OCI-LY1 (cell line): ENCODE data around the gene ZFP64.

Experiments used
- CTCF ChIP-seq: fragments of 200-600 bp; sonication (generic), shearing (Covaris generic); IDR thresholded peaks from 2 replicates; pipeline ENCODE4 v1.5.1; 2017; ENCODE audit warnings: mild to moderate bottlenecking, antibody characterized with exemption, low read length, moderate library complexity, mixed read lengths
- EZH2 ChIP-seq: fragments of 200-600 bp; sonication (generic), shearing (Covaris generic); IDR thresholded peaks from 2 replicates; pipeline ENCODE4 v1.8.0; 2017; ENCODE audit warnings: borderline replicate concordance, mixed run types, mild to moderate bottlenecking, antibody characterized with exemption, low read length, moderate library complexity, mixed read lengths

- TF ChIP-seq CTCF (no peak), EZH2 (no peak)
These were observed 37.0 kb downstream of the ZFP64 start for GRCh38 chr20:52154575-52154974.
